GM18907 (cell line): ENCODE results near the gene GAS7.
A peak's percentile ranks its signal among the peaks of the same experiment; 100 is the strongest.

Source experiments
- ATAC-seq: cut with Tn5 transposase; IDR thresholded peaks from one replicate; pipeline ENCODE4 v1.9.1; 2021; ENCODE audit warnings: mild to moderate bottlenecking, moderate library complexity; ENCODE audit not compliant: unreplicated experiment

GAS7 gene

GRCh38 chr17:10136258-10136981 is 62.0 kb downstream of the GAS7 start:
- no peak for ATAC-seq

- no peak for ATAC-seq
Observed at GRCh38 chr17:10135539-10136257, 62.7 kb downstream of the GAS7 start.

- ATAC-seq, result no peak
Observed at GRCh38 chr17:10130677-10131076, 67.7 kb downstream of the GAS7 start.

- ATAC-seq, result no peak
Observed at GRCh38 chr17:10130263-10130662, 68.1 kb downstream of the GAS7 start.

- no peak for ATAC-seq
Observed at GRCh38 chr17:10127819-10128425, 70.5 kb downstream of the GAS7 start.

- no peak for ATAC-seq
Observed at GRCh38 chr17:10126616-10127501, 71.5 kb downstream of the GAS7 start.

GRCh38 chr17:10126276-10126615 is 72.2 kb downstream of the GAS7 start:
- no peak for ATAC-seq

GRCh38 chr17:10125531-10126275 is 72.7 kb downstream of the GAS7 start:
- ATAC-seq, result no peak

- ATAC-seq, result no peak
Observed at GRCh38 chr17:10123093-10123492, 75.3 kb downstream of the GAS7 start.

- ATAC-seq, result no peak
Observed at GRCh38 chr17:10121971-10122707, 76.3 kb downstream of the GAS7 start.

GRCh38 chr17:10120749-10121148 is 77.7 kb downstream of the GAS7 start:
- no peak for ATAC-seq

- no peak for ATAC-seq
Observed at GRCh38 chr17:10120109-10120485, 78.3 kb downstream of the GAS7 start.

- ATAC-seq, result peak; percentile 39
Observed at GRCh38 chr17:10119203-10120108, 79.0 kb downstream of the GAS7 start.

- ATAC-seq, result no peak
Observed at GRCh38 chr17:10118788-10119130, 79.6 kb downstream of the GAS7 start.

- ATAC-seq, result no peak
Observed at GRCh38 chr17:10117581-10118001, 80.8 kb downstream of the GAS7 start.

- ATAC-seq, result no peak
Observed at GRCh38 chr17:10116753-10117420, 81.5 kb downstream of the GAS7 start.

GRCh38 chr17:10116267-10116666 is 82.1 kb downstream of the GAS7 start:
- ATAC-seq, result no peak

GRCh38 chr17:10115536-10115932 is 82.9 kb downstream of the GAS7 start:
- no peak for ATAC-seq
